Activated naive CD8-positive, alpha-beta T cell treated with anti-CD3 and anti-CD28 coated beads, Interleukin-2, amount 50 U/mL, for 24 hours (primary cell): ENCODE results near the gene PALLD.

Experiments
- ATAC-seq: fragments of 150-1000 bp; cut with Tn5 transposase; one replicate; pipeline ENCODE4 v1.10.0; 2021
- DNase-seq: peaks from one replicate; pipeline ENCODE4 v3.0.0; 2021
- H3K27ac Mint-ChIP-seq: one replicate; pipeline ENCODE4 v1.8.0; 2021; ENCODE audit warnings: mild to moderate bottlenecking, mixed read lengths
- H3K27me3 Mint-ChIP-seq: one replicate; pipeline ENCODE4 v1.8.0; 2021; ENCODE audit warnings: mixed read lengths
- H3K36me3 Mint-ChIP-seq: one replicate; pipeline ENCODE4 v1.8.0; 2021; ENCODE audit warnings: low read depth, mixed read lengths
- H3K4me1 Mint-ChIP-seq: one replicate; pipeline ENCODE4 v1.8.0; 2021; ENCODE audit warnings: mixed read lengths
- H3K4me3 Mint-ChIP-seq: one replicate; pipeline ENCODE4 v1.8.0; 2021; ENCODE audit warnings: mild to moderate bottlenecking, moderate library complexity, mixed read lengths
- H3K9me3 Mint-ChIP-seq: one replicate; pipeline ENCODE4 v1.8.0; 2021; ENCODE audit warnings: mixed read lengths

Gene PALLD

DNA sequence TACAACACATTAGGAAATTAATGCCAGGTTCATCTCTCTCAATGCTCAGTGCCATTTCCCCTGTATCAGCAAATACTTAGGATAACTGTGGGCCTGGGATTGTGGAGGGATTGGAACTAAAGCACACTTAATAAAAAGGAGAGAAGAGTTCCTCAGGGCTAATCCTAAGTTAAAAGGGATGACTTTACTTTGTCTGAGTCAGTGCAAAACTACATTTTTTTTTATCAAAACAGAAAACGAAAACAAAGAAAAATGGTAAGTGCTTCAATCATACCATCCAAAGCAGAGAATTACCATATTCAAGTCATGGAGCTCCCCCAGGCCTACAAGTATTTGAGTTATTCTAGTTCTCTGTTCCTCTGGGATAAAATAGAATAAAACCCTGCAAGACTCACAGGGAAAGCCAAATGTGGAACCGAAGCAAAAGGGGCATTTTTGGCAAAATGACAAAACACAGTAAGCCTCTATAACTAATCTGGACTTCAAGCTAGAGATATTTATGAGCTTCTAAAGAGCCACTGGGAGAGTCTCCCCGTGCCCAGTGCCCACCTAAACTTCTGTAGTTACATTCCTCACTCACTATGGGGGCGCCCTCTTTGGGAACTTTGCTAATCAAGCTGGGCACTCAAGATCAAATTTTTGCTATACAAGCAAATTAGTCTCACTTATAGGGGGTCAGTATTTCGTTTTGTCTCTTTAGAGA is 53.4 kb downstream of the PALLD start:
- Mint-ChIP-seq H3K27me3 (peaks cover 3% of the 10 kb centered on the region), H3K4me1 (no peaks in the 10 kb centered on the region), H3K27ac (no peak overlapping the region), H3K4me3 (no peak overlapping the region), H3K9me3 (no peaks in the 10 kb centered on the region), H3K36me3 (no peaks in the 10 kb centered on the region)
- DNase-seq (no peak), ATAC-seq (no peak)

DNA sequence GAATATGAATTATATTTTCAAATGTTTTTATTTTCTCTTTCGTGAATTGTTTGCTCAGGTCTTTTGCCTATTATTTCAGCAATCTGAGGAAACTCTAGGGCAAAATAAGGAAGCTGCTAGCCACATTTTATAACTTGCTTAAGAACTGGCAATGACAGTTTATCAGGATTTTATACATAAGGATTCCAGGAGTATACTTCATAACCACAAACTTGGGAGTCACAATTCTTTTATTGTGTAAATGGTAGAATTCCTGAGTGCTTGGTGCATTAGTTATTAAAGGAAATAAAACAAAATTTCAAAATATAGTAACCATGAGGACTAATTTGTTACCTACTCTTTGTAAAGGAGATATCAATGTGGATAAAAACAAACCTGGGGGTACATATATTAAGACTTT is 54.4 kb downstream of the PALLD start:
- no peak for ATAC-seq

DNA sequence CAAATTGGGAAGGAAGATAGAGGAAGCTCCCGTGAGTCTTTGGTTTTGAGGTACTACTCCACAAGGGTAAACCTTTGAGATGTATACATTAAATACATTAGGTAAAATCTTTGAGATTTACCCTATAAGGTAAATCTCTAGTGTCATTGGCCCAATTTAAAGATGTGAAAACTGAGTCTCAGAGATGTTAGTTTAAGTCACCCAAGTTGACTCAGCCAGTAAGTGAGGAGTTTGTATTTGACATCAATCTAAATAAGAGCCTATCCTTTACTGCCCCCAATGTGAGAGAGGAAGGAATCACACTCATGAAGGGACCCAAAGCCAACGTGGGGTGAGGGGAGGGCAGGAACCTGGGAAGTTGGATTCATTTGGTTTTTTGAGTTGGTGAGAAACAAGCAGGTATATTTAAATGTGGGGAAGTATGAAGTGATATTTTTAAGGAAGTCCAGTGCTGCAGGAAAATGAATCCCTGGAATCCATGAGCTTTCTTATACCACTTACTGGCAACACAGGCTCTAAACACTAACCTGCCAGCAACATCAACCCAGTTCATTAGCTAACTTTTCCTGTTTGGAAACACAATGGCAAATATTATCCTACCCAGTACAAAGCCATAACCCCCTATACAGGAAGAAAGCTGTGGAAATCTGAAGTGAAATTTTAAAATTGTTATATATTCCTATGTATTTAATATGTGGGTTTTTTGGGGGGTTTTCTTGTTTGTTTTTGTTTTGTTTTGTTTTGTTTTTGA is 55.3 kb downstream of the PALLD start:
- no peaks in the 10 kb centered on the region for H3K9me3 Mint-ChIP-seq
- DNase-seq (no peak), ATAC-seq (peak; percentile 78)
- H3K4me1 Mint-ChIP-seq = no peaks in the 10 kb centered on the region
- H3K36me3 Mint-ChIP-seq = no peaks in the 10 kb centered on the region
- no peak overlapping the region for H3K4me3 Mint-ChIP-seq
- H3K27ac Mint-ChIP-seq = no peak overlapping the region
- peaks cover 3% of the 10 kb centered on the region for H3K27me3 Mint-ChIP-seq

More for the DNA sequence above, 54.4 kb downstream of the PALLD start:
- Mint-ChIP-seq H3K27ac (no peak overlapping the region), H3K4me1 (no peaks in the 10 kb centered on the region), H3K27me3 (peaks cover 3% of the 10 kb centered on the region), H3K36me3 (no peaks in the 10 kb centered on the region), H3K9me3 (no peaks in the 10 kb centered on the region), H3K4me3 (no peak overlapping the region)
- DNase-seq = no peak

DNA sequence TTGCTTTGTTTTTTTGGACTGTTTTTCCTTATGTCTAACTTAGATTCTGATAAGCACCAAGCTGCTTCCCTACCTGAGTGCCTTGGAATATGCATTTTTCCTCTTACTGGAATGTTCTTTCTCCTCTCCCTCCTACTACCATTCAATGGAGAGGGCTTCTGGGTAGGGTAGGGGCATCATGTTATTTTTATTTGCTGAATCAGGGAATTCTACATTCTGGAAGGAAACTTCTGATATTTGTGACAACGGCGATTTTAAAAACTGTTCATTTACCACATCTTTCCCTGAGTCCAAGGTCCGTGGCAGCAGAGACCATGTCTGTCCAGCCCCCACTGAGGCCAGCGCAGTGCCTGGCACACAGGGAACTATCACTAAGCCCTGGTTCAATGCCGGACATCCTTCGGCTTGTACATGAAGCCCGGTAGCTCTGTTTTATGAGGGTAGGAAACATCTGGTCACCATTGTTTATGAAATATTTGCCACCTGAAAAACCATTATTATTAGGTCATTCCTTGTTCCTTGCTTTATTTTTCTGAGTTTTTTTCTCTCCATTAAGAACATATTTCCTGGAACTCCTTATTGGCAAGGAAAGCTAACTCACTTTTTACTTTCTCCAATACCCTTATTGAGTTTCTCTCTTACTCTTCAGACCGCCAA is 57.0 kb downstream of the PALLD start:
- DNase-seq (no peak), ATAC-seq (no peak)

DNA sequence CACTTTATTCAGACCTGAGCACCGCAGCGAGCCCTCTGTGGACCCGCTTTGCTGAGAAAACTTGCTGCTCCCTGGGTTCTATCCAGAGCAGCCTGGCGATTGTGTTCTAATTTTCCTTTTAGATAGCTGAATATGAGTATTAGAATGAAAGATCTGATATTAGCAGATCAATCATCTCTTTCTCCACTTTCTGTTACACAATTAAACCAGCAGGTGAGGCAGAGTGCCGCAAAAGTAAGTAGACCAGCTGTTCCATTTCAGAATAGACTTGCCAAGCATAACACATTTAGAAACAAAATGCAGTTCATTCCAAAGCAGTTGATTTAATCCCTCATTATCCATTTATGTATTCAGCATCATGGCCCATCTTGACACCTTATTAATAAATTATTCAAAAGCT is 58.6 kb downstream of the PALLD start:
- Mint-ChIP-seq H3K4me1 (no peaks in the 10 kb centered on the region), H3K36me3 (no peaks in the 10 kb centered on the region), H3K27me3 (peaks cover 5% of the 10 kb centered on the region), H3K4me3 (no peak overlapping the region), H3K9me3 (no peaks in the 10 kb centered on the region), H3K27ac (no peak overlapping the region)
- DNase-seq = no peak
- no peak for ATAC-seq

More for the DNA sequence above, 57.0 kb downstream of the PALLD start:
- Mint-ChIP-seq H3K4me3 (no peak overlapping the region), H3K27ac (no peak overlapping the region), H3K27me3 (peaks cover 3% of the 10 kb centered on the region), H3K9me3 (no peaks in the 10 kb centered on the region), H3K4me1 (no peaks in the 10 kb centered on the region), H3K36me3 (no peaks in the 10 kb centered on the region)

DNA sequence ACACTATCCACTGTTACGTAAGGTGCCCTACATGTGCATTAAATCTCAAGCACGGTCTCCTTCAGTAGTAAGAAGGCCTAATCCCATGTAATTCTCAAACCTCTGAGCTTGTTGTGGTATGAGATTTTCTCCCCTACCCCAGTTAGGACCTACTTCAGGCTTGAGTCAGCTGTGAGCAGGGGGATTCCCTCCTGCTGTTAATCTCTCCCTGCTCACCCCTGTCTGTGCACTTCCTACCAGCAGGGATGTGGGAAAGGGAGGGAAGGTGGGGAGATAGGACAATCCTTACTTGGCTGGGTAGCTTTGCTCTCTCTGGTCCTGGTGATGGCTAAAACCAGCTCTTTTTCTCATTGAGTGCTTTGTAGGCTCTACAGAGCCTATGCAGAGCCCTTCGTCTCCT is 60.8 kb downstream of the PALLD start:
- Mint-ChIP-seq H3K27me3 (peaks cover 5% of the 10 kb centered on the region), H3K4me3 (no peak overlapping the region), H3K4me1 (no peaks in the 10 kb centered on the region), H3K9me3 (no peaks in the 10 kb centered on the region), H3K27ac (no peak overlapping the region), H3K36me3 (no peaks in the 10 kb centered on the region)
- DNase-seq = no peak
- no peak for ATAC-seq

DNA sequence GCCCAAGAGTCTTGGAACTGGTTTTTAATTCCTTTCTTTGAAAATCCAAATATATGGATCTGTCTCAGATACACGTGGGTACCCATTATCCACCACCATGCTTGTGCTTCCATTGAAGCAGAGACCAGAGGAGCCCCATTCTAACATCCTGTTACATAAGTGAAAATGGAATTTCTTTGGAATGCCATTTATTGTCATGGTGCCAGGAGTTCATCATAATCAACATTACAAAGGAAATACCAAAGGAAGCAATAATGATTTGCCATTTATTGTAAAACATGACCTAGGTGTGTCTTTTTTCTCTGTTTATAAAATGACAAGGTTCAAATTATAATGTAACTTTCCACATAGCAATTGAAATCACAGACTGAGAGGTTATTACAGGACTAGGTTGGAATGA is 61.7 kb downstream of the PALLD start:
- H3K9me3 Mint-ChIP-seq = no peaks in the 10 kb centered on the region
- no peaks in the 10 kb centered on the region for H3K4me1 Mint-ChIP-seq
- ATAC-seq = no peak
- no peak overlapping the region for H3K4me3 Mint-ChIP-seq
- H3K27ac Mint-ChIP-seq = no peak overlapping the region
- DNase-seq = no peak
- H3K27me3 Mint-ChIP-seq = peaks cover 5% of the 10 kb centered on the region
- no peaks in the 10 kb centered on the region for H3K36me3 Mint-ChIP-seq

DNA sequence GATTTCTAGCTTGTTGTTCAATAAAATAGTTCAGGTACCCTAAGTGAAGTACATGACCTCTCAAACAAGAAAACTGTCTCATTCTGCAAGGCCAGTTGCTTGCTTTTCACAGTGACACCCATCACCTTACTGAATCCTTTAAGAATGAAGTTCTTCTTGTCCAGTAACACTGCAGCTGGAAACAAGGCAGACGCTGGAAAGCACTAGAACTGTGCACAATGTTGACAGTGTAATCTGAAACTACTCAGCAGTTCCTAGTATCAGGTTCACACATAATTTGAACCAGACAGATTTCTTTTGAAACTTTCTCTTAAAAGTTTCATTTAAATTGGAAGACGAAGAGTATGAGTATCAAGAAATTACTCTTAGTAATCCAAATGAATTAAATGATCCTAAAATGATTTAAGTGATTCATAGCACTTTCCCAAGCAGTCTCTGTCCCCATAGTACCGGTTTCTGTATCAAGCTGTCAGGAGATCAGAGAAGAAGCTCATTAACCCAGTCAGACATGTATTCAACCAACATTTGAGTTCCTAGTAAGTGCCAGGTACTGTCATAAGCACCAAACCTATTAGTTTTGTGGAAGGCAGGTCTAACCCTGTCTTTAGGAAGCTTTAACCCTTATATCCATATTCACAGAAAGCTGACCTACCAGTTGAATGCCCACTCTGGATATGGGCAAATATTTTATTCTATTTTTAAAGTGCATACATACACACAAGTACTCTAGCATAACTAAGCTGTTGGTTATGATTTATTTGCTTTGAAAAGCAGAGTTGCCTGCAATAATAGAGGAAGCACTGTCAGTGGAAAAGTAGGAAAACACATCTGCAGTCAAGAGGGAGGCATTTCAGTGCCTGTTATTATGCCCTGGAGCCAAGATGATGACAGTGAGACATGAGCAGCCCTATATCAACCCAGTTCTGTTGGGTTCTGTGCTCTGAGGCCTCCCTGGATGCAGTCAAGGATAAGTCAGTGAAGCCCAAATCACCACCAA is 63.6 kb downstream of the PALLD start:
- Mint-ChIP-seq H3K27ac (no peak overlapping the region), H3K4me3 (no peak overlapping the region), H3K36me3 (no peaks in the 10 kb centered on the region), H3K4me1 (no peaks in the 10 kb centered on the region), H3K27me3 (peaks cover 5% of the 10 kb centered on the region), H3K9me3 (no peaks in the 10 kb centered on the region)
- no peak for ATAC-seq
- DNase-seq = no peak

DNA sequence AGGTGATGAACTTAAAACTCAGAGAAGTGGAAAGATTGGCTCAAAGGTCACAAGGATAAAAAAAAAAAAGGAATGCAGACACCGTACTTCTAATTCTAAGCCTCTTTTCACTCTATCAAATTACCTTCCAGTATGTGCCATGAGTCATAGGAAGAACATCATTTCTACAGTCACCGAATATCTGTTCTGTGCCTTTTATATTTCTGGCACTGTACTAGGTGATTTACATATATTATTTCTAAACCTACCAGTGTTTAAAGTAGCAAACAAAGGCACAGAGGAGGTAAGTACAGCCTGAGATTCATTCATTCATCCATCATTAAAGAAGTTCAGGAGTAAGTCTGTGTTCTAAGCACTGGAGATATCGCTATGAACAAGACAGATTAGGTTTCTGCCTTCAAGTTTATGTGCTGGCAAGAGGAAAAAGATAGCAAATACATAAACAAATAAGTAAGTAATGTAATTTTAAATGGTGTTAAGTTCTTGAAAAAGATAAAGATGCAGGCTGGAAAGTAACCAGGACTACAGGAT is 65.3 kb downstream of the PALLD start:
- peaks cover 5% of the 10 kb centered on the region for H3K27me3 Mint-ChIP-seq
- H3K4me1 Mint-ChIP-seq = no peaks in the 10 kb centered on the region
- DNase-seq (no peak), ATAC-seq (no peak)
- H3K4me3 Mint-ChIP-seq = no peak overlapping the region
- no peaks in the 10 kb centered on the region for H3K9me3 Mint-ChIP-seq
- no peaks in the 10 kb centered on the region for H3K36me3 Mint-ChIP-seq
- H3K27ac Mint-ChIP-seq = no peak overlapping the region

DNA sequence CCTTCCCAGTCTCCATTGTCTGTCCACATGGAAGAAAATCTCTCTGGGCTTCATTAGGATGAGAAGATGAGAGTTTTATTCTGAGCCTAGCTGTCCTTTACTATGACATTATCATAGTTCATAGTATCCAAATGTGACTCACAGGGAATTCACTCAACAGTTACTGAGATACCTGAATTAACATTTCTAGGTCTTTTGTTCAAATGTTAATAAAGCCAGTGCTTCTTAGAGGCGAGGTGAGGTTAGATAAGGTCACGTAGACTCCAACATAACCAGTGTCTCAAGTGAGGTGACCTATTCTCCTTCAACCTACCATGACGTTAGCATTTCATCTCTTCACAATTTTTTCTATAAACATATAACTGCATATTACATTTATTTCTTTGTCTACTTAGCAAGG is 67.2 kb downstream of the PALLD start:
- H3K4me3 Mint-ChIP-seq = no peak overlapping the region

DNA sequence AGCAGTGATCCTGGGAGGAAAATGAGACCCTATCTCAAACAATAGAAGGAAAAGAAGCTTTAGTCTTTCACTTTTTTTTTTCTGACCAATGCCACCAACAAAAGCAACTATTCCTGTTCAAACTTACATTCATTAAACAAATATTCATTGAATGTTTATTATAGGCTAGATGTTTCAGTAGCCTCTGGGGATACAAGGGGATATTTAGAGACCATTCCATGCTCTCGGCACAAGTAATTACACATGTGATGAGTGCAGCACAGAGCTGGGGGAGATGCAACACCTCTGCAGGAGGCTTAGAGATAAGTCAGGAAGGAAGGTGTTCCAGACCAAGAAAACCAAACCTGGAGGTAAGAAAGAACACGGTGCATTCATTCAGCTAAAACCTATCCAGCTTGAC is 68.3 kb downstream of the PALLD start:
- ATAC-seq = no peak
- no peak for DNase-seq
- Mint-ChIP-seq H3K27ac (no peak overlapping the region), H3K36me3 (no peaks in the 10 kb centered on the region), H3K9me3 (no peaks in the 10 kb centered on the region), H3K4me3 (no peak overlapping the region), H3K27me3 (no peaks in the 10 kb centered on the region), H3K4me1 (peaks cover 10% of the 10 kb centered on the region)

More for the DNA sequence above, 67.2 kb downstream of the PALLD start:
- H3K27ac Mint-ChIP-seq = no peak overlapping the region
- DNase-seq (no peak), ATAC-seq (no peak)
- H3K4me1 Mint-ChIP-seq = peaks cover 4% of the 10 kb centered on the region
- H3K9me3 Mint-ChIP-seq = no peaks in the 10 kb centered on the region
- H3K36me3 Mint-ChIP-seq = no peaks in the 10 kb centered on the region
- H3K27me3 Mint-ChIP-seq = peaks cover 2% of the 10 kb centered on the region

DNA sequence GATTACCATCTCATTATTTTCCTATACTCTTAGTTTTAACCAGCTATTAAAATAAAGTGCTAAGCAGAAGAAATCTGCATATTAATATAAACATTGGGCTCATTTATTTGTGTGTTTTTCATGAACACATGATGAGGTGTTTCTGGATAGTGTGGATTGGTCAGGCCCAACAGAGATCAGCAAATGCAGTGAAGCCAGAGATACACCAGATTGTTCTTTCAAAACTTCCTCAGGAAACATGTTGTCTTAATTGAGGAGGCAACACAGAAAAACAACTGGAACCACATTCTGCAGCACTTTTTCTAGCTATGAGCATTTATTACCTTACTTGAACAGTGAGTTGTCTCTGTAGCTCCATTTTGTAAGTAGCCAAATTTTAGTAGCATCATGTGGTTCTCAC is 69.9 kb downstream of the PALLD start:
- Mint-ChIP-seq H3K9me3 (no peaks in the 10 kb centered on the region), H3K36me3 (no peaks in the 10 kb centered on the region), H3K27me3 (no peaks in the 10 kb centered on the region), H3K4me3 (no peak overlapping the region), H3K4me1 (peaks cover 10% of the 10 kb centered on the region), H3K27ac (no peak overlapping the region)
- DNase-seq (no peak), ATAC-seq (no peak)

DNA sequence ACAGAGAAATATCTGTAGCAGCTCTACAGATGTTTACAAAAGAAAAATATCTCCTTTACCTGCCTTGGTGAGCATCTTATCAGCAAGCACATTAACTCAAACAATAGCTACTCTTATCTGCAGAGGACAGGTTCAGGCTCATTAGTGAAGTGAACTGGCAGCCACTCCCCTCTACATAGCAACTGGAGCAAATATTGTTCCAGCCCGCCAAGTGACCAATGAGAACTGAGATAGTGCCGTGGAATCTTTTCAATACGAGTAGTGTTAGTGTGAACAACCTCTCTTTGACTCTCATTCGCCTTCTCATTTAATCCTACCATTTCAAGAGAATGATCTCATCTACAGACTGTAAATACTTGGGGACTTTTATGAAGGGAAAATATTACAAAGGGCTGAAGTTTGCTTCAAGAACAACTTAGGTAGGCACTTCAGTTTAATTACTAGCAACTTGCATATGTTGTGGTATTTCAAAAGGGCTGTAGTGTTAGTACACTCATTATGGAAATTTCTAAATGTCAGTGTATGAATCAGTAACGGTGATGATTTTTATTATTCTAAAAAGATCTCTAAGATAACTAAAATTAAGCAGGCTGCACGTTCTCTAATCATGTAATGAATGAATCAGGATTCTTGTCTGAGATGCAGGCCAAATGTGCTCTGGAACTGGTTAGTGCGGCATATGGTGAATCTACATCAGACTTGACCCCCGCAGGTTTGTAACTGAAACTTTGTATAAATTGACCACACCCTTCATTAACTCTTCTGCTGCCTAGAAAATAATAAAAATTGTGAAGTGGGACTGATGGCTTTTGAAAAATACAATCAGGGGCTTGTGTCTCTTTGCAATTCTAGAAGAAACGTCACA is 72.4 kb downstream of the PALLD start:
- H3K27me3 Mint-ChIP-seq = no peaks in the 10 kb centered on the region
- H3K4me3 Mint-ChIP-seq = no peak overlapping the region
- peaks cover 22% of the 10 kb centered on the region for H3K4me1 Mint-ChIP-seq
- DNase-seq (no peak), ATAC-seq (peak; percentile 94)
- H3K36me3 Mint-ChIP-seq = no peaks in the 10 kb centered on the region
- peak overlapping the region; percentile 46 for H3K27ac Mint-ChIP-seq
- no peaks in the 10 kb centered on the region for H3K9me3 Mint-ChIP-seq
